Measurements from ENCODE around the gene ASB1.

DNA sequence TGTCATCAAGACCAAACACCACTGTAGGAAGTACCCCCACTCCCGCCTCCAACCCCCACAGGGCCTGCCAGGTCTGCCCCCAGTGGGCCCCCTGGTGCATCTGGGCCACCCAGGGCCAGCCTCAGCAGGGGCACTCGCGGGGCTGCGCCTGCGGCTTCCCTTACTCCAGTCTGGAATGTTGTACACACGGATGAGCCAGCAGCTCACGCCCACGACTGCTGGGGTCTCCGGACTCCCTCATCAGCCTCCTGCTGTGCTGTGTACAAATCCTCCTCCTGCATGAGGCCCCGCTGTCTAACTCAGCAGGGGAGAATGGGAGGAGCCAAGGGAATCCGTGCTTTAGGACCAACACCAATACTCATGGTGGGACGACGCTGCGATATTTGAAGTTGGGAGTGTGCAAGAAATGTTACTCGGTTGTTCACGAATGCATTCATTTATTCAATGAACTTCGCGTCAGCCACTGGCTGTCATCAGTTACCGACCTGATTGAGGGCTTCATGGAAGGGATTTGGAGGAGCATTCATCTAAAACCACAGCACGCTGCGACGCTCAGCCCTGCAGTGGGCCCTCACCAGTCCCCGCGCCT lies 654 bp upstream of the ASB1 start:
- TF ChIP-seq, protein P1, sequence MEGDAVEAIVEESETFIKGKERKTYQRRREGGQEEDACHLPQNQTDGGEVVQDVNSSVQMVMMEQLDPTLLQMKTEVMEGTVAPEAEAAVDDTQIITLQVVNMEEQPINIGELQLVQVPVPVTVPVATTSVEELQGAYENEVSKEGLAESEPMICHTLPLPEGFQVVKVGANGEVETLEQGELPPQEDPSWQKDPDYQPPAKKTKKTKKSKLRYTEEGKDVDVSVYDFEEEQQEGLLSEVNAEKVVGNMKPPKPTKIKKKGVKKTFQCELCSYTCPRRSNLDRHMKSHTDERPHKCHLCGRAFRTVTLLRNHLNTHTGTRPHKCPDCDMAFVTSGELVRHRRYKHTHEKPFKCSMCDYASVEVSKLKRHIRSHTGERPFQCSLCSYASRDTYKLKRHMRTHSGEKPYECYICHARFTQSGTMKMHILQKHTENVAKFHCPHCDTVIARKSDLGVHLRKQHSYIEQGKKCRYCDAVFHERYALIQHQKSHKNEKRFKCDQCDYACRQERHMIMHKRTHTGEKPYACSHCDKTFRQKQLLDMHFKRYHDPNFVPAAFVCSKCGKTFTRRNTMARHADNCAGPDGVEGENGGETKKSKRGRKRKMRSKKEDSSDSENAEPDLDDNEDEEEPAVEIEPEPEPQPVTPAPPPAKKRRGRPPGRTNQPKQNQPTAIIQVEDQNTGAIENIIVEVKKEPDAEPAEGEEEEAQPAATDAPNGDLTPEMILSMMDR (IDR thresholded peaks at IDR 0.05): no peak
- TF ChIP-seq ZFX (IDR thresholded peaks at IDR 0.05; ENCODE audit: borderline replicate concordance): no peak
